Smooth muscle cell of the brain vasculature (primary cell): ENCODE data around the gene WHAMM.
"Not testable (repeated sequence)": the region's sequence is repeated elsewhere in the genome, so short reads cannot be mapped to it uniquely, and the experiment has no call there.

Experiments
- DNase-seq: peaks from one replicate; pipeline ENCODE4 v3.0.0-alpha.2; 2012; ENCODE audit warnings: low read depth, low spot score

WHAMM gene

GRCh38 chr15:82809308-82810060 is at the start of gene WHAMM:
Gene WHAMM, plus strand, starts transcription at chr15:82809628. Its CDS starts 99 bp downstream, at chr15:82809727.
- DNase-seq, result peak; percentile 94

GRCh38 chr15:82763361-82764116 is 45.9 kb upstream of the WHAMM start:
- no peak for DNase-seq

- DNase-seq, result no peak
These were observed 45.3 kb upstream of the WHAMM start for GRCh38 chr15:82764117-82764490.

GRCh38 chr15:82764740-82765139 is 44.7 kb upstream of the WHAMM start:
- DNase-seq, result no peak

GRCh38 chr15:82766201-82766600 is 43.2 kb upstream of the WHAMM start:
- DNase-seq, result not testable (repeated sequence)

- no peak for DNase-seq
These were observed 42.1 kb upstream of the WHAMM start for GRCh38 chr15:82767163-82767829.

GRCh38 chr15:82768414-82769054 is 40.9 kb upstream of the WHAMM start:
- no peak for DNase-seq

- DNase-seq, result no peak
These were observed 37.4 kb upstream of the WHAMM start for GRCh38 chr15:82771789-82772607.

- no peak for DNase-seq
These were observed 34.9 kb upstream of the WHAMM start for GRCh38 chr15:82774496-82774895.

- no peak for DNase-seq
These were observed 30.7 kb upstream of the WHAMM start for GRCh38 chr15:82778755-82779154.

- DNase-seq, result no peak
These were observed 28.1 kb upstream of the WHAMM start for GRCh38 chr15:82781349-82781748.

- no peak for DNase-seq
These were observed 20.9 kb upstream of the WHAMM start for GRCh38 chr15:82788496-82788895.

- no peak for DNase-seq
These were observed 19.9 kb upstream of the WHAMM start for GRCh38 chr15:82789491-82789890.

GRCh38 chr15:82790321-82790720 is 19.1 kb upstream of the WHAMM start:
- DNase-seq, result no peak

GRCh38 chr15:82792068-82792467 is 17.4 kb upstream of the WHAMM start:
- DNase-seq, result no peak

GRCh38 chr15:82793737-82794136 is 15.7 kb upstream of the WHAMM start:
- DNase-seq, result no peak

GRCh38 chr15:82798104-82798503 is 11.3 kb upstream of the WHAMM start:
- DNase-seq, result no peak

GRCh38 chr15:82798531-82799166 is 10.8 kb upstream of the WHAMM start:
- DNase-seq, result no peak

- no peak for DNase-seq
These were observed 10.1 kb upstream of the WHAMM start for GRCh38 chr15:82799183-82799841.

- no peak for DNase-seq
These were observed 6.9 kb upstream of the WHAMM start for GRCh38 chr15:82802497-82802896.
